Erythroblast (primary cell): ENCODE results near the gene BASP1.

Source experiments
- GATA1 ChIP-seq: IDR thresholded peaks from 2 replicates; pipeline ENCODE4 v1.6.1; 2011; ENCODE audit warnings: low read depth, mild to moderate bottlenecking, control low read depth, low read length, moderate library complexity
- POLR2A ChIP-seq: IDR thresholded peaks from 2 replicates; pipeline ENCODE4 v1.6.1; 2011; ENCODE audit warnings: mild to moderate bottlenecking, low read length

GRCh38 chr5:17258431-17258830, 41.0 kb downstream of the BASP1 start:
- TF ChIP-seq POLR2A, result no peak
- TF ChIP-seq GATA1, result no peak
